GM23248 (cell line): ENCODE data around the gene FBXO24. TPM values are rescaled to one million over a fixed set of nuclear protein-coding genes. Genes with fewer than 3 reads are reported as not detected.
"Not testable (repeated sequence)": the region's sequence is repeated elsewhere in the genome, so short reads cannot be mapped to it uniquely, and the experiment has no call there.

Experiments
- DNase-seq: peaks from one replicate; pipeline ENCODE4 v3.0.0-alpha.2; 2015
- H2AFZ ChIP-seq: fragments of 200-600 bp; sonication (generic); 2 replicates; pipeline ENCODE4 v1.6.1; 2016; ENCODE audit warnings: antibody characterized with exemption
- H3F3A ChIP-seq: fragments of 200-600 bp; sonication (generic); 2 replicates; pipeline ENCODE4 v1.6.1; 2016; ENCODE audit warnings: mild to moderate bottlenecking, antibody characterized with exemption, mixed run types; ENCODE audit not compliant: insufficient read depth
- H3K27ac ChIP-seq: fragments of 200-600 bp; sonication (generic); 2 replicates; pipeline ENCODE4 v1.5.1; 2016; ENCODE audit warnings: mild to moderate bottlenecking
- H3K27me3 ChIP-seq: fragments of 200-600 bp; sonication (generic); replicated peaks from 2 replicates; pipeline ENCODE4 v1.6.1; 2016; ENCODE audit warnings: mild to moderate bottlenecking; ENCODE audit not compliant: insufficient read depth
- H3K36me3 ChIP-seq: fragments of 200-600 bp; sonication (generic); 2 replicates; pipeline ENCODE4 v1.6.1; 2016; ENCODE audit warnings: low read depth, mild to moderate bottlenecking
- H3K4me1 ChIP-seq: fragments of 200-600 bp; sonication (generic); 2 replicates; pipeline ENCODE4 v1.6.1; 2016; ENCODE audit warnings: mild to moderate bottlenecking; ENCODE audit not compliant: insufficient read depth
- H3K4me2 ChIP-seq: fragments of 200-600 bp; sonication (generic); one replicate; pipeline ENCODE4 v1.6.1; 2016; ENCODE audit warnings: mild to moderate bottlenecking; ENCODE audit not compliant: unreplicated experiment
- H3K4me3 ChIP-seq: fragments of 200-600 bp; sonication (generic); 2 replicates; pipeline ENCODE4 v1.5.1; 2016; ENCODE audit warnings: mild to moderate bottlenecking
- H3K79me2 ChIP-seq: fragments of 200-600 bp; sonication (generic); 2 replicates; pipeline ENCODE4 v1.6.1; 2016; ENCODE audit warnings: mild to moderate bottlenecking; ENCODE audit not compliant: insufficient read depth
- H3K9ac ChIP-seq: fragments of 200-600 bp; sonication (generic); 2 replicates; pipeline ENCODE4 v1.6.1; 2016; ENCODE audit warnings: mild to moderate bottlenecking
- H3K9me2 ChIP-seq: fragments of 200-600 bp; sonication (generic); 2 replicates; pipeline ENCODE4 v1.6.1; 2016; ENCODE audit warnings: mixed run types, mild to moderate bottlenecking, moderate library complexity; ENCODE audit not compliant: insufficient read depth
- H3K9me3 ChIP-seq: fragments of 200-600 bp; sonication (generic); one replicate; pipeline ENCODE4 v1.6.1; 2017; ENCODE audit warnings: low read depth
- H4K20me1 ChIP-seq: fragments of 200-600 bp; sonication (generic); 2 replicates; pipeline ENCODE4 v1.6.0; 2016; ENCODE audit not compliant: insufficient read depth
- EZH2 ChIP-seq: fragments of 200-600 bp; sonication (generic); IDR thresholded peaks from 2 replicates; pipeline ENCODE4 v1.6.1; 2018; ENCODE audit warnings: antibody characterized with exemption, mild to moderate bottlenecking; ENCODE audit not compliant: insufficient read depth, poor library complexity, severe bottlenecking
- EZH2phosphoT487 ChIP-seq: fragments of 200-600 bp; sonication (generic); IDR thresholded peaks from 2 replicates; pipeline ENCODE4 v1.6.1; 2018; ENCODE audit warnings: antibody characterized with exemption, moderate library complexity, mild to moderate bottlenecking, low read depth; ENCODE audit not compliant: insufficient read depth
- WGBS, 2 experiments: methylation state at CpG; one replicate each; pipeline ENCODE4 v1.1.6; 2015 to 2017; ENCODE audit warnings: low lambda C conversion rate in 2 of 2, low coverage in 1 of 2; ENCODE audit errors: missing lambda C conversion rate in 2 of 2; 5-methylcytosine and 5-hydroxymethylcytosine counted together
- in situ Hi-C: fragments of 300-500 bp; cut with MboI; formaldehyde crosslinking; loops from 2 replicates; pipeline ENCODE4 v1.15.0; 2020
- polyA plus RNA-seq: library from polyadenylated mRNA; unstranded; fragments of >200 nt; fragmentation: Nextera tagmentation; extraction: Ambion mirVana; gene quantifications from 2 replicates; pipeline ENCODE4 v1.2.1, GENCODE V29; 2016
- total RNA-seq: library from RNA; depleted of rRNA; stranded (reverse); fragments of >200 nt; shearing (Covaris generic); gene quantifications from 2 replicates; pipeline ENCODE4 v1.2.3, GENCODE V29; 2014

The FBXO24 gene
- total and polyA plus RNA-seq, 2 experiments from 2014 or later, result 0.11 to 0.43 TPM

- H4K20me1 ChIP-seq, result no peaks in the 10 kb centered on the region
- H3K9me2 ChIP-seq, result no peaks in the 10 kb centered on the region
- peak overlapping the region; percentile 27 for H3K9ac ChIP-seq
- no peaks in the 10 kb centered on the region for H3K9me3 ChIP-seq
- H3K79me2 ChIP-seq, result peaks cover 8% of the 10 kb centered on the region
- DNase-seq, result no peak
- H3K4me3 ChIP-seq, result no peak overlapping the region
- WGBS, 2 experiments, result 80 to 81% methylated on average over 8 to 9 of the region's 9 CpGs
- in situ Hi-C loops, result no loop called here
- peaks cover 29% of the 10 kb centered on the region for H3K4me1 ChIP-seq
- peaks cover 32% of the 10 kb centered on the region for H3F3A ChIP-seq
- no peak for TF ChIP-seq EZH2phosphoT487
- TF ChIP-seq EZH2, result no peak
- no peaks in the 10 kb centered on the region for H3K36me3 ChIP-seq
- H3K4me2 ChIP-seq, result no peak overlapping the region
- no peak overlapping the region for H2AFZ ChIP-seq
- 0 out of 2 replicates have a peak overlapping the region, but pooled peaks have one; percentile 64 for H3K27ac ChIP-seq
- no peaks in the 10 kb centered on the region for H3K27me3 ChIP-seq
These were observed 39.0 kb upstream of the FBXO24 start for GRCh38 chr7:100546926-100547800.

GRCh38 chr7:100547872-100548271, 38.3 kb upstream of the FBXO24 start:
- no peak overlapping the region for H3K4me3 ChIP-seq
- H4K20me1 ChIP-seq, result no peaks in the 10 kb centered on the region
- no peaks in the 10 kb centered on the region for H3K27me3 ChIP-seq
- no peaks in the 10 kb centered on the region for H3K36me3 ChIP-seq
- DNase-seq, result no peak
- H3K4me2 ChIP-seq, result no peak overlapping the region
- H2AFZ ChIP-seq, result no peak overlapping the region
- in situ Hi-C loops, result no loop called here
- WGBS, 2 experiments, result 63 to 65% methylated on average over 2 of the region's 2 CpGs
- peaks cover 8% of the 10 kb centered on the region for H3K79me2 ChIP-seq
- H3K9me3 ChIP-seq, result no peaks in the 10 kb centered on the region
- TF ChIP-seq EZH2phosphoT487 (no peak), EZH2 (no peak)
- peaks cover 29% of the 10 kb centered on the region for H3K4me1 ChIP-seq
- no peaks in the 10 kb centered on the region for H3K9me2 ChIP-seq
- H3K9ac ChIP-seq, result no peak overlapping the region
- no peak overlapping the region for H3K27ac ChIP-seq
- H3F3A ChIP-seq, result peaks cover 32% of the 10 kb centered on the region

GRCh38 chr7:100548446-100548845, 37.7 kb upstream of the FBXO24 start:
- DNase-seq, H3K36me3 ChIP-seq, H4K20me1 ChIP-seq, H3K9me2 ChIP-seq, in situ Hi-C loops, H3K27me3 ChIP-seq, H3K9me3 ChIP-seq, H3K79me2 ChIP-seq, H3K4me2 ChIP-seq, H2AFZ ChIP-seq, H3K9ac ChIP-seq, H3K4me3 ChIP-seq, H3K27ac ChIP-seq: not testable (repeated sequence)
- peaks cover 29% of the 10 kb centered on the region for H3K4me1 ChIP-seq
- 75 to 79% methylated on average over 5 of the region's 5 CpGs for WGBS, 2 experiments
- H3F3A ChIP-seq, result peaks cover 32% of the 10 kb centered on the region

DNA sequence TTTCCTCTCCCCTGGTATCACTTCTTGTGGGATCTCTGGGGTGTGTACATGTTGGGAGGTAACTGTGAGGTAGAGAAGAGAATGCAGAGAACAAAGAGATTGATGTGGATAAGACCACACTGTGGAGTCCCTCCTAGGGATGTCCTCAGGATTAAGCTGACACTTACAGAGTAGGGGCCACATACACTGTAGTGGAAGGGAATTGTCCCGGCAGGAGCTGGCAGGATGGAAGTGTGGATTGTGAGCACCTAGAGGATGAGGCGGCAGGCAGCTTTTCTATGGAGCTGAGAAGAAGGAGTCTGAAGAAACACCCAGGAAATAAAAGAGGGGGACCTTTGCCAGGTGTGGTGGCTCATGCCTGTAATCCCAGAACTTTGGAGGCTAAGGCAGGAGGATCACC, 33.6 kb upstream of the FBXO24 start:
- DNase-seq, result no peak
- H2AFZ ChIP-seq, result no peak overlapping the region
- H3K4me1 ChIP-seq, result peaks cover 12% of the 10 kb centered on the region
- H4K20me1 ChIP-seq, result no peaks in the 10 kb centered on the region
- no peak for TF ChIP-seq EZH2phosphoT487
- no peak for TF ChIP-seq EZH2
- H3F3A ChIP-seq, result peaks cover 22% of the 10 kb centered on the region; the same call in 1 of the 2 replicates
- no peaks in the 10 kb centered on the region for H3K9me3 ChIP-seq
- no peak overlapping the region for H3K4me3 ChIP-seq
- H3K9ac ChIP-seq, result no peak overlapping the region
- 100% methylated on average over 2 of the region's 2 CpGs for WGBS, 2 experiments
- no peak overlapping the region for H3K4me2 ChIP-seq
- in situ Hi-C loops, result no loop called here
- H3K27ac ChIP-seq, result no peak overlapping the region
- H3K36me3 ChIP-seq, result no peaks in the 10 kb centered on the region
- peaks cover 4% of the 10 kb centered on the region for H3K79me2 ChIP-seq
- H3K27me3 ChIP-seq, result no peaks in the 10 kb centered on the region
- no peaks in the 10 kb centered on the region for H3K9me2 ChIP-seq
